Caco-2 (cell line): ENCODE measurements around the gene STK25. TPM values are rescaled to one million over a fixed set of nuclear protein-coding genes. Genes with fewer than 3 reads are reported as not detected.
"Not testable (repeated sequence)": the region's sequence is repeated elsewhere in the genome, so short reads cannot be mapped to it uniquely, and the experiment has no call there.

Experiments used
- BruUV-seq: library from RNA; stranded (reverse); fragments of 400-500 nt; replicated peaks from 2 replicates; lab custom pipeline; 2021; lab: Mats Ljungman, UMichigan
- CTCF ChIA-PET: fragments of 300-600 bp; sonication (Branson Sonifier 250); formaldehyde crosslinking; loops from one replicate; lab custom pipeline; 2022; ENCODE audit warnings: antibody characterized with exemption; lab: Charles Lee
- POLR2A ChIA-PET: fragments of 300-600 bp; sonication (Branson Sonifier 250); formaldehyde crosslinking; loops from one replicate; lab custom pipeline; 2022; ENCODE audit warnings: antibody characterized with exemption; lab: Charles Lee
- DNase-seq, 2 experiments: peaks; one replicate each; pipeline versions ENCODE4 v3.0.0 to v3.0.0-alpha.2; 2020 to 2022
- H3K27me3 ChIP-seq: replicated peaks from 2 replicates; pipeline ENCODE4 v1.6.0; 2011; ENCODE audit warnings: low read length; ENCODE audit not compliant: control insufficient read depth, insufficient read depth
- H3K36me3 ChIP-seq: 2 replicates; pipeline ENCODE4 v1.5.1; 2011; ENCODE audit warnings: low read length; ENCODE audit not compliant: control insufficient read depth, insufficient read depth
- H3K4me1 ChIP-seq: fragments of 250-450 bp; sonication (Bioruptor Pico); 2 replicates; pipeline ENCODE4 v1.5.1; 2020; ENCODE audit warnings: mild to moderate bottlenecking
- H3K4me3 ChIP-seq: 2 replicates; pipeline ENCODE4 v1.5.1; 2011; ENCODE audit warnings: low read depth, mild to moderate bottlenecking, control low read depth, low read length
- H3K9me3 ChIP-seq: fragments of 250-450 bp; sonication (Bioruptor Pico); 2 replicates; pipeline ENCODE4 v1.5.1; 2020; ENCODE audit warnings: mild to moderate bottlenecking, moderate library complexity
- H3K27ac Mint-ChIP-seq: one replicate; pipeline ENCODE4 v1.8.0; 2022; ENCODE audit warnings: mixed read lengths; ENCODE audit not compliant: unreplicated experiment
- H3K27me3 Mint-ChIP-seq: one replicate; pipeline ENCODE4 v1.8.0; 2022; ENCODE audit warnings: mixed read lengths; ENCODE audit not compliant: insufficient read depth, unreplicated experiment
- H3K36me3 Mint-ChIP-seq: one replicate; pipeline ENCODE4 v1.8.0; 2022; ENCODE audit warnings: mild to moderate bottlenecking, mixed read lengths; ENCODE audit not compliant: insufficient read depth, unreplicated experiment
- H3K4me1 Mint-ChIP-seq: one replicate; pipeline ENCODE4 v1.8.0; 2022; ENCODE audit warnings: low read depth, mixed read lengths; ENCODE audit not compliant: unreplicated experiment
- H3K4me3 Mint-ChIP-seq: one replicate; pipeline ENCODE4 v1.8.0; 2022; ENCODE audit warnings: mild to moderate bottlenecking, moderate library complexity, mixed read lengths; ENCODE audit not compliant: unreplicated experiment
- H3K9me3 Mint-ChIP-seq: one replicate; pipeline ENCODE4 v1.8.0; 2022; ENCODE audit warnings: mixed read lengths; ENCODE audit not compliant: unreplicated experiment
- intact Hi-C: fragments of 100-400 bp; cut with micrococcal nuclease; formaldehyde crosslinking; loops from one replicate; pipeline ENCODE4 v1.10.0; 2022; ENCODE audit not compliant: unreplicated experiment
- total RNA-seq: library from RNA; stranded (reverse); gene quantifications from 2 replicates; pipeline ENCODE4 v1.2.3, GENCODE V29; 2022
- TF ChIP-seq, protein P1 (sequence below), 2 experiments: fragments of 200-600 bp in 1 of 2; IDR thresholded peaks; 1 replicate in 1 of 2; 2 replicates in 1 of 2; pipeline versions ENCODE4 v1.5.1 to v1.8.0; 2011 to 2022; ENCODE audit warnings: antibody characterized with exemption in 1 of 2, control low read depth in 1 of 2, inconsistent platforms in 1 of 2, low read depth in 1 of 2, low read length in 1 of 2, mild to moderate bottlenecking in 1 of 2, moderate library complexity in 1 of 2; ENCODE audit not compliant: insufficient read depth in 1 of 2, severe bottlenecking in 1 of 2, unreplicated experiment in 1 of 2

The STK25 gene
- total RNA-seq, 1 experiment from 2014 or later = 92.6 TPM

- Histone ChIP-seq H3K27me3 (no peaks in the 10 kb centered on the region), H3K4me3 (no peak overlapping the region), H3K36me3 (no peaks in the 10 kb centered on the region), H3K9me3 (no peaks in the 10 kb centered on the region), H3K4me1 (no peaks in the 10 kb centered on the region)
- DNase-seq = no peak
- H3K27me3 Mint-ChIP-seq = no peaks in the 10 kb centered on the region
- TF ChIP-seq, protein P1, sequence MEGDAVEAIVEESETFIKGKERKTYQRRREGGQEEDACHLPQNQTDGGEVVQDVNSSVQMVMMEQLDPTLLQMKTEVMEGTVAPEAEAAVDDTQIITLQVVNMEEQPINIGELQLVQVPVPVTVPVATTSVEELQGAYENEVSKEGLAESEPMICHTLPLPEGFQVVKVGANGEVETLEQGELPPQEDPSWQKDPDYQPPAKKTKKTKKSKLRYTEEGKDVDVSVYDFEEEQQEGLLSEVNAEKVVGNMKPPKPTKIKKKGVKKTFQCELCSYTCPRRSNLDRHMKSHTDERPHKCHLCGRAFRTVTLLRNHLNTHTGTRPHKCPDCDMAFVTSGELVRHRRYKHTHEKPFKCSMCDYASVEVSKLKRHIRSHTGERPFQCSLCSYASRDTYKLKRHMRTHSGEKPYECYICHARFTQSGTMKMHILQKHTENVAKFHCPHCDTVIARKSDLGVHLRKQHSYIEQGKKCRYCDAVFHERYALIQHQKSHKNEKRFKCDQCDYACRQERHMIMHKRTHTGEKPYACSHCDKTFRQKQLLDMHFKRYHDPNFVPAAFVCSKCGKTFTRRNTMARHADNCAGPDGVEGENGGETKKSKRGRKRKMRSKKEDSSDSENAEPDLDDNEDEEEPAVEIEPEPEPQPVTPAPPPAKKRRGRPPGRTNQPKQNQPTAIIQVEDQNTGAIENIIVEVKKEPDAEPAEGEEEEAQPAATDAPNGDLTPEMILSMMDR (IDR thresholded peaks at IDR 0.05; ENCODE audit: insufficient read depth in 1 of 2, low read depth in 1 of 2, low read length in 1 of 2, severe bottlenecking in 1 of 2, unreplicated experiment in 1 of 2) = no peak
- ChIA-PET CTCF (no interaction called here), POLR2A (no interaction called here)
- intact Hi-C loops = no loop called here
- no peak overlapping the region for H3K4me3 Mint-ChIP-seq
- H3K36me3 Mint-ChIP-seq = peaks cover 9% of the 10 kb centered on the region
- H3K4me1 Mint-ChIP-seq = no peaks in the 10 kb centered on the region
- no peak overlapping the region for H3K27ac Mint-ChIP-seq
- no TSS peak for BruUV-seq
- H3K9me3 Mint-ChIP-seq = no peaks in the 10 kb centered on the region
Measured at GRCh38 chr2:241454837-241455485, 53.4 kb downstream of the STK25 start.

DNA sequence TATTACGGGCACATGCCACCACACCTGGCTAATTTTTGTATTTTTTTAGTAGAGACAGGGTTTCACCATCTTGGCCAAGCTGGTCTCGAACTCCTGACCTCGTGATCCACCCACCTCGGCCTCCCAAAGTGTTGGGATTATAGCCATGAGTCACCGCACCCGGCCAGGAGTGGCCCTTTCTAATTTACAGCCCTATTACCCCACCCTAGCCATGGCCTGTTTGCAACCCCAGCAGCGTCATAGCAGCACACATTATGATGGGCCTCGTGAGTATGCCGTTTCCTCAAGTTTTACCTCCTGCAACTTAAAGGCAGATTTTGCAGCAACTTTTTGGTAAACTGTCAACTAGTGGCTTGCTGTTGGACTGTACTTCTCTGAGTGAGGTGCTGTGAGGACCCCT is 54.5 kb downstream of the STK25 start:
- H3K36me3 Mint-ChIP-seq, H3K4me1 Mint-ChIP-seq, H3K36me3 ChIP-seq, H3K9me3 ChIP-seq, intact Hi-C loops, H3K4me3 ChIP-seq, H3K4me3 Mint-ChIP-seq, H3K9me3 Mint-ChIP-seq, H3K27me3 ChIP-seq, CTCF ChIA-PET, H3K27me3 Mint-ChIP-seq, H3K27ac Mint-ChIP-seq, DNase-seq, POLR2A ChIA-PET, BruUV-seq, H3K4me1 ChIP-seq: not testable (repeated sequence)

DNA sequence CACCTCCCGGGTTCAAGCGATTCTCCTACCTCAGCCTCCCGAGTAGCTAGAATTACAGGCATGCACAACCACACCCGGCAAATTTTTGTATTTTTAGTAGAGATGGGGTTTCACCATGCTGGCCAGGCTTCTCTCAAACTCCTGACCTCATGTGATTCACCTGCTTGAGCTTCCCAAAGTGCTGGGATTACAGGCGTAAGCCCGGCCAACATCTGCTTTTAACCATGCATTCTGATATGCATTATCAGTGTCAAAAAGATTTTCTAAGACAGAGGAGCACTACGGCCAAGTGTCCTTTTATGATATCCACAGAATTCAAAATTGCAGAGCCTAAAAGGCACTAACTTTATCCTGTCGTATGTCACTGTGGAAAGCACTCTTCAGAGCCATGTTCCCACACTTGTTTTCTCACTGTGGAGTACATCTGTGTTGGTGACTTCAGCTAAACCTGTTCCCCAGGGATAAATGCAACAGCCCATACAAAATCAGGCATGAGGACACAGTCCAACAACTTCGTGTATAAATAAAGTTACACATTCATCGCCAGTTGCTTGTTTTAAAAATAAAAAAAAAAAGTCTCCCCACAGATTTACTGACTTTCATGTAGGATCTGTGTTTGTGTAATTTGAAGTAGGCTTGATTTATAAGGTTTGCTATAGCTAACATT is 56.4 kb downstream of the STK25 start:
- CTCF ChIA-PET = no interaction called here

GRCh38 chr2:241450092-241450491 is 58.3 kb downstream of the STK25 start:
- H3K27ac Mint-ChIP-seq, H3K27me3 ChIP-seq, H3K9me3 Mint-ChIP-seq, H3K4me1 ChIP-seq, H3K4me3 Mint-ChIP-seq, H3K4me1 Mint-ChIP-seq, DNase-seq, POLR2A ChIA-PET, H3K4me3 ChIP-seq, H3K27me3 Mint-ChIP-seq, BruUV-seq, intact Hi-C loops, H3K36me3 ChIP-seq, CTCF ChIA-PET, H3K9me3 ChIP-seq: not testable (repeated sequence)
- H3K36me3 Mint-ChIP-seq = peaks cover 10% of the 10 kb centered on the region

More for the DNA sequence above, 56.4 kb downstream of the STK25 start:
- Histone ChIP-seq H3K4me3 (no peak overlapping the region), H3K9me3 (no peaks in the 10 kb centered on the region), H3K4me1 (no peaks in the 10 kb centered on the region), H3K36me3 (no peaks in the 10 kb centered on the region), H3K27me3 (no peaks in the 10 kb centered on the region)
- H3K27me3 Mint-ChIP-seq = no peaks in the 10 kb centered on the region
- POLR2A ChIA-PET = no interaction called here
- TF ChIP-seq, protein P1 (IDR thresholded peaks at IDR 0.05; ENCODE audit: insufficient read depth in 1 of 2, low read depth in 1 of 2, low read length in 1 of 2, severe bottlenecking in 1 of 2, unreplicated experiment in 1 of 2) = no peak
- H3K36me3 Mint-ChIP-seq = peaks cover 9% of the 10 kb centered on the region
- intact Hi-C loops = no loop called here
- no peaks in the 10 kb centered on the region for H3K4me1 Mint-ChIP-seq
- no TSS peak for BruUV-seq
- DNase-seq = no peak
- H3K27ac Mint-ChIP-seq = no peak overlapping the region
- H3K4me3 Mint-ChIP-seq = no peak overlapping the region
- no peaks in the 10 kb centered on the region for H3K9me3 Mint-ChIP-seq
